Naive thymus-derived CD4-positive, alpha-beta T cell (primary cell): Measurements from ENCODE around the gene TMEM132A. TPM values are rescaled to one million over a fixed set of nuclear protein-coding genes. Genes with fewer than 3 reads are reported as not detected.

Experiments
- ATAC-seq: fragments of 150-1000 bp; cut with Tn5 transposase; 2 replicates; pipeline ENCODE4 v1.10.0; 2021; ENCODE audit warnings: mild to moderate bottlenecking, moderate library complexity
- CTCF ChIA-PET: fragments of 350-600 bp; sonication (Branson Sonifier 250); formaldehyde crosslinking; loops from one replicate; lab custom pipeline; 2021; ENCODE audit warnings: antibody characterized with exemption; lab: Charles Lee
- POLR2A ChIA-PET: fragments of 350-600 bp; sonication (Branson Sonifier 250); formaldehyde crosslinking; loops from one replicate; lab custom pipeline; 2021; ENCODE audit warnings: antibody characterized with exemption, inconsistent platforms; lab: Charles Lee
- DNase-seq, 9 donors: peaks; one replicate each; pipeline versions ENCODE4 v3.0.0 to v3.0.0-alpha.2; 2020 to 2022; ENCODE audit warnings: mixed read lengths in 1 of 9
- H3K27ac ChIP-seq: one replicate; pipeline ENCODE4 v1.7.0; 2013; ENCODE audit warnings: mild to moderate bottlenecking, low read depth, low read length, moderate library complexity
- H3K27me3 ChIP-seq, 2 donors: one replicate each; pipeline ENCODE4 v1.7.0; 2013; ENCODE audit warnings: low read length in 2 of 2, mild to moderate bottlenecking in 2 of 2, moderate library complexity in 2 of 2; ENCODE audit not compliant: control insufficient read depth in 2 of 2, insufficient read depth in 2 of 2
- H3K36me3 ChIP-seq, 3 experiments: 1 replicate in 2 of 3; 2 replicates in 1 of 3; pipeline ENCODE4 v1.7.0; 2013; ENCODE audit warnings: low read length in 3 of 3, mild to moderate bottlenecking in 3 of 3, moderate library complexity in 1 of 3; ENCODE audit not compliant: insufficient read depth in 3 of 3, control insufficient read depth in 2 of 3
- H3K4me1 ChIP-seq, 2 donors: one replicate each; pipeline ENCODE4 v1.7.0; 2013; ENCODE audit warnings: low read length in 2 of 2, mild to moderate bottlenecking in 2 of 2, moderate library complexity in 1 of 2; ENCODE audit not compliant: control insufficient read depth in 2 of 2, insufficient read depth in 2 of 2
- H3K4me3 ChIP-seq: 2 replicates; pipeline ENCODE4 v1.7.0; 2013; ENCODE audit warnings: mild to moderate bottlenecking, low read length
- H3K9me3 ChIP-seq, 3 experiments: 1 replicate in 2 of 3; 2 replicates in 1 of 3; pipeline ENCODE4 v1.7.0; 2013; ENCODE audit warnings: low read length in 3 of 3; ENCODE audit not compliant: control insufficient read depth in 2 of 3
- H3K27ac Mint-ChIP-seq, 9 donors: one replicate each; pipeline ENCODE4 v1.8.0; 2020 to 2022; ENCODE audit warnings: mixed read lengths in 9 of 9, mild to moderate bottlenecking in 8 of 9, moderate library complexity in 5 of 9, inconsistent platforms in 2 of 9
- H3K27me3 Mint-ChIP-seq, 5 donors: one replicate each; pipeline ENCODE4 v1.8.0; 2021 to 2022; ENCODE audit warnings: mixed read lengths in 5 of 5, mild to moderate bottlenecking in 1 of 5
- H3K36me3 Mint-ChIP-seq, 5 donors: one replicate each; pipeline ENCODE4 v1.8.0; 2020 to 2022; ENCODE audit warnings: mixed read lengths in 5 of 5, mild to moderate bottlenecking in 3 of 5, inconsistent platforms in 1 of 5
- H3K4me1 Mint-ChIP-seq, 7 donors: one replicate each; pipeline ENCODE4 v1.8.0; 2020 to 2022; ENCODE audit warnings: mixed read lengths in 7 of 7, mild to moderate bottlenecking in 3 of 7, inconsistent platforms in 1 of 7
- H3K4me3 Mint-ChIP-seq, 10 donors: one replicate each; pipeline ENCODE4 v1.8.0; 2020 to 2022; ENCODE audit warnings: mild to moderate bottlenecking in 10 of 10, mixed read lengths in 10 of 10, moderate library complexity in 6 of 10, inconsistent platforms in 2 of 10
- H3K9me3 Mint-ChIP-seq, 11 donors: one replicate each; pipeline ENCODE4 v1.8.0; 2020 to 2022; ENCODE audit warnings: mixed read lengths in 11 of 11, mild to moderate bottlenecking in 4 of 11, inconsistent platforms in 1 of 11, moderate library complexity in 1 of 11
- intact Hi-C, 2 donors: fragments of 100-400 bp; cut with micrococcal nuclease; formaldehyde crosslinking; loops; one replicate each; pipeline ENCODE4 v1.15.1; 2023
- polyA plus RNA-seq, 2 donors: library from polyadenylated mRNA; unstranded; fragments of 300-500 nt; fragmentation: Illumina TruSeq; gene quantifications; one replicate each; pipeline ENCODE4 v1.2.3, GENCODE V29; 2021
- total RNA-seq, 6 experiments: library from RNA in 5 of 6; stranded (reverse) in 5 of 6; gene quantifications; 1 replicate in 5 of 6; 2 replicates in 1 of 6; pipeline ENCODE4 v1.2.3 and lab custom pipeline; 2021 to 2026

TMEM132A gene
- total and polyA plus RNA-seq, 7 experiments from 2014 or later = 0.57 to 0.58 TPM; not detected in 5

GRCh38 chr11:60879971-60880588 lies 44.2 kb upstream of the TMEM132A start:
- H3K4me3 ChIP-seq = no peak overlapping the region
- peak overlapping the region in 2 of 9 donors; percentile 56 to 62 for H3K27ac Mint-ChIP-seq
- H3K36me3 ChIP-seq = peaks cover 0 to 40% (median 11%) of the 10 kb centered on the region in 3 experiments
- intact Hi-C loops = no loop called here
- H3K9me3 Mint-ChIP-seq = no peaks in the 10 kb centered on the region
- POLR2A ChIA-PET = interaction anchor here (0.6 kb wide), 1 partner anchor 36 kb away, joined by 3 read pairs; no protein-coding TSS in a partner anchor
- CTCF ChIA-PET = no interaction called here
- no peak overlapping the region for H3K27ac ChIP-seq
- H3K27me3 Mint-ChIP-seq = no peaks in the 10 kb centered on the region
- H3K9me3 ChIP-seq = no peaks in the 10 kb centered on the region
- ATAC-seq (no peak), DNase-seq (no peak)
- H3K27me3 ChIP-seq = no peaks in the 10 kb centered on the region
- peaks cover 8 to 49% (median 18%) of the 10 kb centered on the region in 5 donors for H3K36me3 Mint-ChIP-seq
- no peak overlapping the region for H3K4me3 Mint-ChIP-seq
- H3K4me1 Mint-ChIP-seq = peaks cover 0 to 9% (median 5%) of the 10 kb centered on the region in 7 donors
- H3K4me1 ChIP-seq = no peaks in the 10 kb centered on the region

- peak overlapping the region in 5 of 9 donors; percentile 6 to 62 (median 56) for H3K27ac Mint-ChIP-seq
- H3K27me3 ChIP-seq = no peaks in the 10 kb centered on the region
- no peak for ATAC-seq
- no peak for DNase-seq
- H3K27me3 Mint-ChIP-seq = no peaks in the 10 kb centered on the region
- H3K4me1 ChIP-seq = no peaks in the 10 kb centered on the region
- no peak overlapping the region for H3K27ac ChIP-seq
- intact Hi-C loops = no loop called here
- no peak overlapping the region for H3K4me3 Mint-ChIP-seq
- ChIA-PET POLR2A (no interaction called here), CTCF (no interaction called here)
- H3K36me3 Mint-ChIP-seq = peaks cover 8 to 52% (median 18%) of the 10 kb centered on the region in 5 donors
- no peak overlapping the region for H3K4me3 ChIP-seq
- H3K9me3 ChIP-seq = no peaks in the 10 kb centered on the region
- H3K4me1 Mint-ChIP-seq = peaks cover 0 to 9% (median 5%) of the 10 kb centered on the region in 7 donors
- peaks cover 0 to 34% (median 11%) of the 10 kb centered on the region in 3 experiments for H3K36me3 ChIP-seq
- no peaks in the 10 kb centered on the region for H3K9me3 Mint-ChIP-seq
These were observed 43.5 kb upstream of the TMEM132A start for GRCh38 chr11:60880643-60881282.

- Mint-ChIP-seq H3K9me3 (no peaks in the 10 kb centered on the region), H3K36me3 (peaks cover 10 to 46% (median 22%) of the 10 kb centered on the region in 5 donors), H3K4me1 (peaks cover 0 to 9% (median 7%) of the 10 kb centered on the region in 7 donors), H3K4me3 (no peak overlapping the region), H3K27ac (no peak overlapping the region), H3K27me3 (no peaks in the 10 kb centered on the region)
- H3K9me3 ChIP-seq = no peaks in the 10 kb centered on the region
- CTCF ChIA-PET = interaction anchor here (0.7 to 2.4 kb wide), 4 partner anchors 12 to 56 kb away, joined by 3 to 29 read pairs (median 5); no protein-coding TSS in a partner anchor
- no peaks in the 10 kb centered on the region for H3K4me1 ChIP-seq
- intact Hi-C loops = loop anchor here (1.0 kb wide), 2 partner anchors 56 to 112 kb away; no protein-coding TSS in a partner anchor
- H3K27me3 ChIP-seq = no peaks in the 10 kb centered on the region
- no peak overlapping the region for H3K4me3 ChIP-seq
- POLR2A ChIA-PET = no interaction called here
- ATAC-seq = peak; percentile 87
- H3K36me3 ChIP-seq = peaks cover 4 to 38% (median 6%) of the 10 kb centered on the region in 3 experiments
- DNase-seq = peak in 2 of 9 donors; percentile 14 to 24
- no peak overlapping the region for H3K27ac ChIP-seq
These were observed 36.7 kb upstream of the TMEM132A start for GRCh38 chr11:60887556-60887955.

- no peaks in the 10 kb centered on the region for H3K9me3 ChIP-seq
- H3K27ac Mint-ChIP-seq = peak overlapping the region in 4 of 9 donors; percentile 0 to 73 (median 33)
- peaks cover 0 to 8% (median 4%) of the 10 kb centered on the region in 7 donors for H3K4me1 Mint-ChIP-seq
- DNase-seq (no peak), ATAC-seq (no peak)
- H3K27ac ChIP-seq = no peak overlapping the region
- H3K9me3 Mint-ChIP-seq = no peaks in the 10 kb centered on the region
- peaks cover 6 to 45% (median 22%) of the 10 kb centered on the region in 5 donors for H3K36me3 Mint-ChIP-seq
- ChIA-PET POLR2A (interaction anchor here (1.7 kb wide), 1 partner anchor 14 kb away, joined by 8 read pairs; no protein-coding TSS in a partner anchor), CTCF (interaction anchor here (0.6 to 2.0 kb wide), 2 partner anchors 10 to 43 kb away, joined by 3 to 13 read pairs; no protein-coding TSS in a partner anchor)
- peaks cover 4 to 56% (median 8%) of the 10 kb centered on the region in 3 experiments for H3K36me3 ChIP-seq
- no peaks in the 10 kb centered on the region for H3K27me3 Mint-ChIP-seq
- no peaks in the 10 kb centered on the region for H3K27me3 ChIP-seq
- H3K4me1 ChIP-seq = no peaks in the 10 kb centered on the region
- no peak overlapping the region for H3K4me3 Mint-ChIP-seq
- intact Hi-C loops = no loop called here
- H3K4me3 ChIP-seq = no peak overlapping the region
These were observed 34.4 kb upstream of the TMEM132A start for GRCh38 chr11:60889869-60890311.

- Mint-ChIP-seq H3K27ac (peak overlapping the region in 1 of 9 donors; percentile 12), H3K9me3 (no peaks in the 10 kb centered on the region), H3K4me1 (peaks cover 0 to 9% (median 4%) of the 10 kb centered on the region in 7 donors), H3K4me3 (no peak overlapping the region), H3K36me3 (peaks cover 11 to 46% (median 22%) of the 10 kb centered on the region in 5 donors), H3K27me3 (no peaks in the 10 kb centered on the region)
- Histone ChIP-seq H3K9me3 (no peaks in the 10 kb centered on the region), H3K4me1 (no peaks in the 10 kb centered on the region), H3K27me3 (no peaks in the 10 kb centered on the region), H3K36me3 (peaks cover 6 to 64% (median 16%) of the 10 kb centered on the region in 3 experiments), H3K4me3 (no peak overlapping the region), H3K27ac (no peak overlapping the region)
- ChIA-PET CTCF (interaction anchor here (2.0 kb wide), 1 partner anchor 9 kb away, joined by 13 read pairs; no protein-coding TSS in a partner anchor), POLR2A (interaction anchor here (0.6 to 1.7 kb wide), 2 partner anchors 14 to 90 kb away, joined by 3 to 8 read pairs; no protein-coding TSS in a partner anchor)
- intact Hi-C loops = no loop called here
- DNase-seq (no peak), ATAC-seq (no peak)
These were observed 33.6 kb upstream of the TMEM132A start for GRCh38 chr11:60890696-60891095.

- Histone ChIP-seq H3K36me3 (peaks cover 10 to 69% (median 22%) of the 10 kb centered on the region in 3 experiments), H3K27me3 (no peaks in the 10 kb centered on the region), H3K27ac (no peak overlapping the region), H3K4me3 (no peak overlapping the region), H3K9me3 (no peaks in the 10 kb centered on the region), H3K4me1 (no peaks in the 10 kb centered on the region)
- Mint-ChIP-seq H3K36me3 (peaks cover 12 to 49% (median 25%) of the 10 kb centered on the region in 5 donors), H3K27me3 (no peaks in the 10 kb centered on the region), H3K9me3 (no peaks in the 10 kb centered on the region), H3K27ac (no peak overlapping the region), H3K4me1 (peaks cover 0 to 10% (median 4%) of the 10 kb centered on the region in 7 donors), H3K4me3 (no peak overlapping the region)
- no peak for ATAC-seq
- CTCF ChIA-PET = interaction anchor here (2.0 kb wide), 1 partner anchor 8 kb away, joined by 13 read pairs; no protein-coding TSS in a partner anchor
- no peak for DNase-seq
- intact Hi-C loops = no loop called here
- POLR2A ChIA-PET = interaction anchor here (1.7 kb wide), 1 partner anchor 13 kb away, joined by 8 read pairs; no protein-coding TSS in a partner anchor
These were observed 33.0 kb upstream of the TMEM132A start for GRCh38 chr11:60891103-60891741.
